ENCODE data around the gene PNISR.

- TF ChIP-seq, protein P1, sequence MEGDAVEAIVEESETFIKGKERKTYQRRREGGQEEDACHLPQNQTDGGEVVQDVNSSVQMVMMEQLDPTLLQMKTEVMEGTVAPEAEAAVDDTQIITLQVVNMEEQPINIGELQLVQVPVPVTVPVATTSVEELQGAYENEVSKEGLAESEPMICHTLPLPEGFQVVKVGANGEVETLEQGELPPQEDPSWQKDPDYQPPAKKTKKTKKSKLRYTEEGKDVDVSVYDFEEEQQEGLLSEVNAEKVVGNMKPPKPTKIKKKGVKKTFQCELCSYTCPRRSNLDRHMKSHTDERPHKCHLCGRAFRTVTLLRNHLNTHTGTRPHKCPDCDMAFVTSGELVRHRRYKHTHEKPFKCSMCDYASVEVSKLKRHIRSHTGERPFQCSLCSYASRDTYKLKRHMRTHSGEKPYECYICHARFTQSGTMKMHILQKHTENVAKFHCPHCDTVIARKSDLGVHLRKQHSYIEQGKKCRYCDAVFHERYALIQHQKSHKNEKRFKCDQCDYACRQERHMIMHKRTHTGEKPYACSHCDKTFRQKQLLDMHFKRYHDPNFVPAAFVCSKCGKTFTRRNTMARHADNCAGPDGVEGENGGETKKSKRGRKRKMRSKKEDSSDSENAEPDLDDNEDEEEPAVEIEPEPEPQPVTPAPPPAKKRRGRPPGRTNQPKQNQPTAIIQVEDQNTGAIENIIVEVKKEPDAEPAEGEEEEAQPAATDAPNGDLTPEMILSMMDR (IDR thresholded peaks at IDR 0.05), result no peak
- TF ChIP-seq POLR2A (IDR thresholded peaks at IDR 0.05) (no peak), POLR2AphosphoS5 (IDR thresholded peaks at IDR 0.05) (no peak), EP300 (IDR thresholded peaks at IDR 0.05) (no peak)
These were observed 65.3 kb downstream of the PNISR start for GRCh38 chr6:99359800-99360199.
